GM12873 (cell line): ENCODE results near the gene ECE2.

Experiments
- CTCF ChIP-seq: IDR thresholded peaks from 2 replicates; pipeline ENCODE4 v1.5.1; 2012; ENCODE audit warnings: low read depth, mild to moderate bottlenecking, moderate library complexity, low read length, control low read depth; ENCODE audit not compliant: insufficient read depth; ENCODE audit errors: missing control alignments

ECE2 gene

GRCh38 chr3:184275961-184276910 is at the start of gene ECE2:
TSS of gene ECE2 (plus strand) at chr3:184276022. CDS start at chr3:184276154, 132 bp downstream.
- TF ChIP-seq CTCF = no peak

- peak; percentile 92 for TF ChIP-seq CTCF
Observed at GRCh38 chr3:184227481-184227935, 48.3 kb upstream of the ECE2 start.

- no peak for TF ChIP-seq CTCF
Observed at GRCh38 chr3:184228376-184229137, 47.3 kb upstream of the ECE2 start.

GRCh38 chr3:184229394-184230080 is 46.3 kb upstream of the ECE2 start, which contains the start of gene VWA5B2:
TSS of gene VWA5B2 (plus strand) at chr3:184229585. CDS start at chr3:184230529, 944 bp downstream.
- peak; percentile 35 for TF ChIP-seq CTCF

- no peak for TF ChIP-seq CTCF
Observed at GRCh38 chr3:184230081-184230602, 45.7 kb upstream of the ECE2 start.

- no peak for TF ChIP-seq CTCF
Observed at GRCh38 chr3:184230603-184231528, 45.0 kb upstream of the ECE2 start.
